Activated T-cell treated with anti-CD3 and anti-CD28 coated beads, Interleukin-2, amount 50 U/mL, for 1 hour (primary cell): ENCODE data around the gene PRKD1.
"Not testable (repeated sequence)": the region's sequence is repeated elsewhere in the genome, so short reads cannot be mapped to it uniquely, and the experiment has no call there.

Experiments used
- DNase-seq: peaks from one replicate; pipeline ENCODE4 v3.0.0-alpha.2; 2020

Gene PRKD1

GRCh38 chr14:29789475-29789874 is 138.2 kb downstream of the PRKD1 start:
- no peak for DNase-seq

- no peak for DNase-seq
Observed at GRCh38 chr14:29788093-29788492, 139.6 kb downstream of the PRKD1 start.

- no peak for DNase-seq
Observed at GRCh38 chr14:29783556-29783955, 144.1 kb downstream of the PRKD1 start.

GRCh38 chr14:29782041-29782440 is 145.6 kb downstream of the PRKD1 start:
- DNase-seq, result no peak

GRCh38 chr14:29777142-29777541 is 150.5 kb downstream of the PRKD1 start:
- not testable (repeated sequence) for DNase-seq

- DNase-seq, result no peak
Observed at GRCh38 chr14:29773990-29774389, 153.7 kb downstream of the PRKD1 start.

GRCh38 chr14:29763342-29763858 is 164.2 kb downstream of the PRKD1 start:
- DNase-seq, result no peak

GRCh38 chr14:29759521-29760340 is 167.9 kb downstream of the PRKD1 start:
- DNase-seq, result no peak

GRCh38 chr14:29757711-29758233 is 169.9 kb downstream of the PRKD1 start:
- DNase-seq, result no peak

GRCh38 chr14:29757188-29757680 is 170.4 kb downstream of the PRKD1 start:
- DNase-seq, result no peak

- no peak for DNase-seq
Observed at GRCh38 chr14:29756019-29756385, 171.6 kb downstream of the PRKD1 start.

GRCh38 chr14:29755311-29756018 is 172.2 kb downstream of the PRKD1 start:
- no peak for DNase-seq

- no peak for DNase-seq
Observed at GRCh38 chr14:29754134-29754533, 173.5 kb downstream of the PRKD1 start.

GRCh38 chr14:29752221-29752923 is 175.3 kb downstream of the PRKD1 start:
- DNase-seq, result no peak

- DNase-seq, result no peak
Observed at GRCh38 chr14:29749829-29750228, 177.8 kb downstream of the PRKD1 start.

GRCh38 chr14:29749327-29749726 is 178.3 kb downstream of the PRKD1 start:
- no peak for DNase-seq

- no peak for DNase-seq
Observed at GRCh38 chr14:29745863-29746262, 181.8 kb downstream of the PRKD1 start.

GRCh38 chr14:29743531-29743930 is 184.1 kb downstream of the PRKD1 start:
- DNase-seq, result no peak

GRCh38 chr14:29741909-29742401 is 185.7 kb downstream of the PRKD1 start:
- no peak for DNase-seq

- no peak for DNase-seq
Observed at GRCh38 chr14:29740491-29740890, 187.2 kb downstream of the PRKD1 start.

GRCh38 chr14:29738950-29739349 is 188.7 kb downstream of the PRKD1 start:
- no peak for DNase-seq

- no peak for DNase-seq
Observed at GRCh38 chr14:29738056-29738455, 189.6 kb downstream of the PRKD1 start.

- DNase-seq, result no peak
Observed at GRCh38 chr14:29735459-29735858, 192.2 kb downstream of the PRKD1 start.
